Activated CD8-positive, alpha-beta memory T cell treated with anti-CD3 and anti-CD28 coated beads, Interleukin-2, amount 50 U/mL, for 4 hours (primary cell): ENCODE results near the gene EGR4.

Experiments
- DNase-seq: peaks from one replicate; pipeline ENCODE4 v3.0.0-alpha.2; 2020

The EGR4 gene

GRCh38 chr2:73289304-73289703 lies 4.0 kb downstream of the EGR4 start:
- DNase-seq, result no peak

GRCh38 chr2:73286134-73286655 lies 7.2 kb downstream of the EGR4 start:
- DNase-seq, result no peak

- peak; percentile 23 for DNase-seq
These were observed 8.1 kb downstream of the EGR4 start for GRCh38 chr2:73285159-73285739.

- DNase-seq, result peak; percentile 82
These were observed 8.8 kb downstream of the EGR4 start, which contains the start of gene FBXO41 for GRCh38 chr2:73284296-73285158. Gene FBXO41, minus strand, starts transcription at chr2:73284478. Its CDS starts 14,848 bp downstream, at chr2:73269630.

GRCh38 chr2:73283545-73284295 lies 9.6 kb downstream of the EGR4 start:
- DNase-seq, result peak; percentile 28

- DNase-seq, result no peak
These were observed 10.3 kb downstream of the EGR4 start for GRCh38 chr2:73282924-73283544.

GRCh38 chr2:73281244-73281643 lies 12.1 kb downstream of the EGR4 start:
- DNase-seq, result no peak

- no peak for DNase-seq
These were observed 13.5 kb downstream of the EGR4 start for GRCh38 chr2:73279852-73280251.

- DNase-seq, result no peak
These were observed 21.1 kb downstream of the EGR4 start for GRCh38 chr2:73272270-73272669.

- DNase-seq, result no peak
These were observed 23.5 kb downstream of the EGR4 start for GRCh38 chr2:73269686-73270465.

GRCh38 chr2:73268830-73269685 lies 24.3 kb downstream of the EGR4 start:
- peak; percentile 76 for DNase-seq

- no peak for DNase-seq
These were observed 24.9 kb downstream of the EGR4 start for GRCh38 chr2:73268366-73268829.

GRCh38 chr2:73267008-73267407 lies 26.3 kb downstream of the EGR4 start:
- DNase-seq, result no peak

GRCh38 chr2:73266061-73266901 lies 27.1 kb downstream of the EGR4 start:
- DNase-seq, result no peak

- DNase-seq, result no peak
These were observed 27.9 kb downstream of the EGR4 start for GRCh38 chr2:73265298-73266060.

- DNase-seq, result no peak
These were observed 28.6 kb downstream of the EGR4 start for GRCh38 chr2:73264783-73265182.

GRCh38 chr2:73264332-73264606 lies 29.1 kb downstream of the EGR4 start:
- no peak for DNase-seq

- no peak for DNase-seq
These were observed 29.6 kb downstream of the EGR4 start for GRCh38 chr2:73263540-73264331.
